HepG2 (cell line): ENCODE data around the gene ASB14. TPM values are rescaled to one million over a fixed set of nuclear protein-coding genes. Genes with fewer than 3 reads are reported as not detected.
A peak's percentile ranks its signal among the peaks of the same experiment; 100 is the strongest.

Experiments used
- ARNT ChIP-seq: fragments of 450-650 bp; IDR thresholded peaks from 2 replicates; pipeline ENCODE4 v1.6.1; 2017
- ATF6 ChIP-seq: sonication (generic); formaldehyde crosslinking; conservative IDR thresholded peaks from 2 replicates; pipeline ENCODE4 v1.4.0; 2020; ENCODE audit warnings: missing genetic modification reagents
- CEBPB ChIP-seq: IDR thresholded peaks from 2 replicates; pipeline ENCODE4 v1.6.1; 2011; ENCODE audit warnings: low read depth, low read length, improper control_type of control experiment, borderline replicate concordance
- CERS6 ChIP-seq: sonication (generic); formaldehyde crosslinking; IDR thresholded peaks from 2 replicates; pipeline ENCODE4 v1.5.0; 2020; ENCODE audit warnings: missing genetic modification reagents
- EEA1 ChIP-seq: sonication (generic); formaldehyde crosslinking; IDR thresholded peaks from 2 replicates; pipeline ENCODE4 v1.5.1; 2020; ENCODE audit warnings: mild to moderate bottlenecking, missing genetic modification reagents, borderline replicate concordance
- FOXJ3 ChIP-seq: sonication (generic); formaldehyde crosslinking; IDR thresholded peaks from 2 replicates; pipeline ENCODE4 v1.4.0; 2020; ENCODE audit warnings: missing genetic modification reagents, mild to moderate bottlenecking, borderline replicate concordance
- FOXM1 ChIP-seq: sonication (generic); formaldehyde crosslinking; IDR thresholded peaks from 2 replicates; pipeline ENCODE4 v1.5.0; 2020; ENCODE audit warnings: missing genetic modification reagents
- HDAC2 ChIP-seq: sonication (generic); formaldehyde crosslinking; IDR thresholded peaks from 2 replicates; pipeline ENCODE4 v1.4.0; 2020; ENCODE audit warnings: missing genetic modification reagents
- HMGA1 ChIP-seq: sonication (generic); formaldehyde crosslinking; conservative IDR thresholded peaks from 2 replicates; pipeline ENCODE4 v1.4.0; 2020; ENCODE audit warnings: missing genetic modification reagents
- IRF2 ChIP-seq: IDR thresholded peaks from 2 replicates; pipeline ENCODE4 v1.6.1; 2018; ENCODE audit warnings: missing genetic modification reagents, missing compliant biosample characterization
- KLF15 ChIP-seq: sonication (generic); formaldehyde crosslinking; IDR thresholded peaks from 2 replicates; pipeline ENCODE4 v1.8.1; 2023; ENCODE audit warnings: borderline replicate concordance, mild to moderate bottlenecking, inconsistent platforms, missing genetic modification reagents, mixed read lengths
- NFKB2 ChIP-seq: sonication (generic); formaldehyde crosslinking; IDR thresholded peaks from 2 replicates; pipeline ENCODE4 v1.4.0; 2020; ENCODE audit warnings: missing genetic modification reagents, borderline replicate concordance
- PAF1 ChIP-seq: IDR thresholded peaks from 2 replicates; pipeline ENCODE4 v1.6.1; 2016; ENCODE audit warnings: missing genetic modification reagents, missing compliant biosample characterization
- PAWR ChIP-seq: sonication (generic); formaldehyde crosslinking; IDR thresholded peaks from 2 replicates; pipeline ENCODE4 v1.4.0; 2020; ENCODE audit warnings: missing genetic modification reagents, mild to moderate bottlenecking, borderline replicate concordance
- PHF20 ChIP-seq: sonication (generic); formaldehyde crosslinking; IDR thresholded peaks from 2 replicates; pipeline ENCODE4 v1.5.0; 2020; ENCODE audit warnings: mild to moderate bottlenecking, missing genetic modification reagents
- RCOR2 ChIP-seq: IDR thresholded peaks from 2 replicates; pipeline ENCODE4 v1.6.1; 2016; ENCODE audit warnings: missing biosample characterization, missing genetic modification reagents
- REL ChIP-seq: sonication (generic); formaldehyde crosslinking; conservative IDR thresholded peaks from 2 replicates; pipeline ENCODE4 v1.8.0; 2022; ENCODE audit warnings: mild to moderate bottlenecking, missing genetic modification reagents, moderate library complexity
- SOX5 ChIP-seq: IDR thresholded peaks from 2 replicates; pipeline ENCODE4 v1.6.1; 2016; ENCODE audit warnings: borderline replicate concordance
- STAG1 ChIP-seq: sonication (generic); formaldehyde crosslinking; IDR thresholded peaks from 2 replicates; pipeline ENCODE4 v1.4.0; 2020; ENCODE audit warnings: missing genetic modification reagents
- XBP1 ChIP-seq: sonication (generic); formaldehyde crosslinking; IDR thresholded peaks from 2 replicates; pipeline ENCODE4 v1.5.0; 2020; ENCODE audit warnings: missing genetic modification reagents
- ZBTB10 ChIP-seq: sonication (generic); formaldehyde crosslinking; IDR thresholded peaks from 2 replicates; pipeline ENCODE4 v1.4.0; 2020; ENCODE audit warnings: missing genetic modification reagents, borderline replicate concordance
- ZNF260 ChIP-seq: sonication (generic); formaldehyde crosslinking; IDR thresholded peaks from 2 replicates; pipeline ENCODE4 v1.4.0; 2020; ENCODE audit warnings: missing genetic modification reagents, low read depth, mild to moderate bottlenecking, borderline replicate concordance
- ZNF446 ChIP-seq: sonication (generic); formaldehyde crosslinking; IDR thresholded peaks from 2 replicates; pipeline ENCODE4 v1.5.0; 2020; ENCODE audit warnings: mild to moderate bottlenecking, missing genetic modification reagents
- ZNF598 ChIP-seq: sonication (generic); formaldehyde crosslinking; IDR thresholded peaks from 2 replicates; pipeline ENCODE4 v1.5.1; 2020; ENCODE audit warnings: mild to moderate bottlenecking, missing genetic modification reagents, borderline replicate concordance
- ZNF605 ChIP-seq: sonication (generic); formaldehyde crosslinking; IDR thresholded peaks from 2 replicates; pipeline ENCODE4 v1.8.0; 2022; ENCODE audit warnings: mild to moderate bottlenecking, missing genetic modification reagents
- ZNF768 ChIP-seq: sonication (generic); formaldehyde crosslinking; IDR thresholded peaks from 2 replicates; pipeline ENCODE4 v1.4.0; 2020; ENCODE audit warnings: missing genetic modification reagents
- ZNF841 ChIP-seq: sonication (generic); formaldehyde crosslinking; IDR thresholded peaks from 2 replicates; pipeline ENCODE4 v1.8.1; 2023; ENCODE audit warnings: missing genetic modification reagents, borderline replicate concordance
- polyA plus RNA-seq, 8 experiments: library from polyadenylated mRNA; depleted of rRNA in 3 of 8; stranded (reverse) in 7 of 8; unstranded in 1 of 8; fragments of >200 nt; fragmentation: Illumina TruSeq in 4 of 8; extraction: Trizol in 4 of 8; gene quantifications; 2 replicates each; pipeline versions ENCODE4 v1.2.1 to v1.2.3, GENCODE V29; 2011 to 2016; ENCODE audit warnings: low read depth in 4 of 8, missing spikeins in 1 of 8, mixed read lengths in 1 of 8; ENCODE audit not compliant: insufficient read depth in 1 of 8
- total RNA-seq, 5 experiments: library from RNA; depleted of rRNA; stranded (reverse); fragments of >200 nt; fragmentation: Illumina TruSeq; extraction: Trizol; gene quantifications; 2 replicates each; pipeline ENCODE4 v1.2.3, GENCODE V29; 2016; ENCODE audit warnings: low read depth in 1 of 5

Gene ASB14
- total and polyA plus RNA-seq, 2 of the 13 experiments (the other 11 are each of a cell fraction or from before 2014, with no cell fraction given), result not detected

GRCh38 chr3:57227204-57227929 lies 65.1 kb downstream of the ASB14 start, which contains the start of gene APPL1 (continued):
- no peak for TF ChIP-seq ZNF260 (CRISPR knock-in tag)
- no peak for TF ChIP-seq ARNT
- TF ChIP-seq XBP1, result no peak
- no peak for TF ChIP-seq REL (CRISPR knock-in tag)
- TF ChIP-seq ATF6, result no peak
- peak; percentile 51; the same call in 1 of the 2 replicates for TF ChIP-seq ZNF598 (CRISPR knock-in tag)
- TF ChIP-seq ZNF446 (CRISPR knock-in tag), result 0 out of 2 replicates have a peak, but pooled peaks have one; percentile 32
- TF ChIP-seq NFKB2 (CRISPR knock-in tag), result peak; percentile 87; the same call in 1 of the 2 replicates
- TF ChIP-seq SOX5 (CRISPR knock-in tag), result 0 out of 2 replicates have a peak, but pooled peaks have one; percentile 13
- TF ChIP-seq ZBTB10, result no peak
- TF ChIP-seq FOXJ3 (CRISPR knock-in tag), result no peak
- TF ChIP-seq HMGA1 (CRISPR knock-in tag), result no peak
- TF ChIP-seq FOXM1, result no peak
- no peak for TF ChIP-seq PAF1 (CRISPR knock-in tag)
- TF ChIP-seq CEBPB, result no peak
- TF ChIP-seq KLF15 (CRISPR knock-in tag), result no peak
- no peak for TF ChIP-seq ZNF841 (CRISPR knock-in tag)
- no peak for TF ChIP-seq CERS6 (CRISPR knock-in tag)
- TF ChIP-seq HDAC2 (CRISPR knock-in tag), result no peak
- TF ChIP-seq STAG1 (CRISPR knock-in tag), result 0 out of 2 replicates have a peak, but pooled peaks have one; percentile 3
- no peak for TF ChIP-seq RCOR2 (CRISPR knock-in tag)
- peak; percentile 79; the same call in 1 of the 2 replicates for TF ChIP-seq IRF2 (CRISPR knock-in tag)
- peak; percentile 45 for TF ChIP-seq ZNF768 (CRISPR knock-in tag)
- TF ChIP-seq ZNF605, result peak; percentile 92
- TF ChIP-seq PHF20, result peak; percentile 73
- no peak for TF ChIP-seq PAWR (CRISPR knock-in tag)
- no peak; the same call in 1 of the 2 replicates for TF ChIP-seq EEA1 (CRISPR knock-in tag)
